DMS79 treated with DMSO at 0.1 percent for 48 hours (cell line): Measurements from ENCODE around the gene VASH1.

Source experiments
- DNase-seq: peaks from one replicate; lab custom pipeline; 2025; lab: John Stamatoyannopoulos, UW

Gene VASH1

DNA sequence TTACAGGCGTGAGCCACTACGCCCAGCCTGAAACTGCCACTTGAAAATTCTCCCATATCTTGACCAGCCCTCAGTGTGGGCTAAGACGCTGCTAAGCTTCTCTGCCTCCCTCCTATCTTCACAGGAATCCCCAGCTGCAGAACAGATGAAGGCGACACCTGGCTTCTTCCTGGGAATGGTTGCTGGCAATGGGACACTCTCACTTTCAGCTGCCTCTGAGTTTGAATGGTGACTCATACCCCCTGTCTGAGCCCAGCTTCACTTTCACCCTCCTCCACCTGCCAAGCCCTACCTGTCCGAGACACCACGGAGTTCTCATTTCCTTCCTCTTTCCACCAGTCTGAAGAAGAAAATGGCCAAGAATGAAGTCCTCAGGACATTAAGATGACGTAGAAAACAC is 18.3 kb upstream of the VASH1 start:
- no peak for DNase-seq

GRCh38 chr14:76752744-76753143 is 8.5 kb upstream of the VASH1 start:
- no peak for DNase-seq

- no peak for DNase-seq
These were observed 7.6 kb upstream of the VASH1 start for GRCh38 chr14:76753541-76754198.

GRCh38 chr14:76754586-76754985 is 6.7 kb upstream of the VASH1 start:
- DNase-seq = no peak

DNA sequence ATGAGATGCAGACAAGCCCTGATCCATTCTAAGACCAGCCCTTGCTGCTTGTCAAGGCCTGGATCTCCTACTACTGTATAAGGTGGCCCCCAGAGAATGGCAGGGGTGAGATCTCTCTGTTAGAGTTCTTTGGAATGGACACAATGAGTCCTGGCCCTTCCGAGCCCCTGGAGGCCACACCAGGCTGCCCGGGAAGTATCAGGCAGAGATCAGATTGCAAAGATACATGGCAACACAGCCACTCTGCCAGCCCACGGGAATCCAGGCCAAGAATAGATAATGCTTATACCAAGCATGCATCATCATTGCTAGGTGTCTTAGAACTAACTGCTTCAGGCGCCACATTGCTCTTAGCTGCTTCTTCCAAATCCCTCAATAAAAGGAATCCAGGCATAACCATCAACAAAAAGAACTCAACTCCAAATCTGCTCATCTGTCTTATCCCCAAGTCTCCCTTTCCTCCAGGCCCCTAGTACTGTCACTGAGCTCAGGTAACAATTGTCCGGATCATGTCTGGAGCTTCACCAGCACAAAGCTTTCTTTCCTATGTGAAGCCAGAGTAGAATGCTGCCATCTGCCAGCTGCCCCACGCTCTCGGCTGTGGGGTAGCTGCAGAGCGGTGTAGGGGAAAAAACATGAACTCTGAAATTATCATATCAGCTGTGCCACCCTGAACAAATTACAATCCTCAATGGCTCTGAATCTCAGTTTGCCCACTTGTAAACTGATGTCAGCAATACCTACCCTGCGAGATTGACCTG is 5.5 kb upstream of the VASH1 start:
- DNase-seq = no peak

DNA sequence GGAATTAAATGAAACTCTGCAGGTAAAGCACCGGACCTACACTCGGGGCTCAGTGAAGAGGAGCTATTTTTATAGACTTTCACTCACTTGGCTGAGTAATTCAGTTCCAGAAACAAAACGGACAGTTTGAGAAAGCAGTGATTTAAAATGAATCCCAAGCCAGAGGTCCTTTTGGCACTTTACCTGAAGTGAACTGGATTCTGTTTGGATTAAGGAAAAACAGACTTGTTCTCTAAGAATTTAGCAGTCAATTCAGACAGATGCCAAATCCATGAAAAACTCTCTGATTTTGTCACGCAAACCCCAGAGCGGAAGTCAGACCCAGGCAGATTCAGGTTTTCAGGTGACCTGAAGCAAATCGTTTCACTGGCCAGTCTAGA is 4.9 kb upstream of the VASH1 start:
- DNase-seq = no peak

DNA sequence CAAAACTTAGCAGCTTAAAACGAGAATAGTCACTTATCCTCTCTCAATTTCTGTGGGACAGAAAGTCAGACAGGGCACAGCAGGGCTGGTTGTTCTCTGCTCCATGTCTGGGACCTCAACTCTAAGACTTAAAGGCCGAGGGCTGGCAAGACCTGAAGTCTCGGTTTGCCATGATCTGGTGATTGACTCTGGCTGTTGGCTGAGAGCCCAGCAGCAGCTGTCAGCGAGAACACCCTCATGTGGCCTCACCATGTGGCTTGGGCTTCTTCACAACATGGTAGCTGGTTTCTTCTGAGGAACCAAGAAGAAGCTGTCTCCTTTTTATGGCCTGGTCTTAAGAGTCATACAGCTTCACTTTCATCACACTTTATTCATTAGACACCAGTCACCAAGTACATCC is 1.7 kb upstream of the VASH1 start:
- DNase-seq = no peak

GRCh38 chr14:76760331-76761135 is 735 bp upstream of the VASH1 start:
- DNase-seq = no peak

DNA sequence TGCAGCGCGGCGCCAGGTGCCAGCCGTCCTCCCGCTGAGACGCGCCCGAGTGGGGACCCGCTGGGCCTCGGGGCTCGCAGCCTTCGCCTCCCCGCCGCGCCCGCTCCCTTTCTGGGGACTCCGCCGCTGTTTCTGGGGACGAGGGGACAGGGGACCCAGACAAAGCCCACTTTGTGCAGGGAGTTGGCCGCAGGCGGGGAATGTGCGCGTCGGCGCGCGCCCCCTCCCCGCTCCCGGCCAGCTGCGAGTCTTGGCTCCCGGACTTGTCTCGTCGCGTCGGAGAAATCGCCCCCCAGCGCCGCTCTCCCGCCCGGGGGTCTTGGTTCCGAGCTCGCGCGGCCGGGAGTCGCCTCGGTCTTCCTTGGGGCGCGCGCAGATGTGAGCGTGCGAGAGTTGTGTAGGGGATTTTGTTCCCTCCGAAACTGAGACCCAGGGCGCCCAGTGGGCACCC is 717 bp downstream of the VASH1 start:
- peak; percentile 56 for DNase-seq

DNA sequence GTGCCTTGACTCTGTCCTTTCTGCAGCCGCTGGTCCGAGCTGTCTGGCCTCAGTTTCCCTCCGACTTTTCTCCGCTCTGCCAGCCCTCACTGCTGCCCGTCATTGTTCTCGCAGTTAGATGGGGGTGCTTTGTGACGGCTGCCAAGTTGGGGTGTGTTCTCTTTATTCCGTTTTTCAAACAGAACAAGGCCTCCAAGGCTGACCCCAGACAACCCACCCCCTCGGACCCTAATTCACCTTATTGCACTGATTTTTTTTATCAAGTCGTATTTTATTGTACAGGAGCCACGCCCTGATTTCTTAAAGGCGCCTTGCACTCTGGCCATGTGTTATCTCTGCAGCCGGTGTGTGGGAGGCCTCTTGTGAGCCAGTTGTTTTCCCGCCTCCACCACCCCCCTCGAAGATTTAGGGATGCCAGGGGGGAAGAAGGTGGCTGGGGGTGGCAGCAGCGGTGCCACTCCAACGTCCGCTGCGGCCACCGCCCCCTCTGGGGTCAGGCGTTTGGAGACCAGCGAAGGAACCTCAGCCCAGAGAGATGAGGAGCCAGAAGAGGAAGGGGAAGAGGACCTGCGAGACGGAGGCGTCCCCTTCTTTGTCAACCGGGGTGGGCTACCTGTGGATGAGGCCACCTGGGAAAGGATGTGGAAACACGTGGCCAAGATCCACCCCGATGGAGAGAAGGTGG is 1.3 kb downstream of the VASH1 start:
- DNase-seq = peak; percentile 50

GRCh38 chr14:76763096-76764041 is 2.1 kb downstream of the VASH1 start:
- DNase-seq = no peak

DNA sequence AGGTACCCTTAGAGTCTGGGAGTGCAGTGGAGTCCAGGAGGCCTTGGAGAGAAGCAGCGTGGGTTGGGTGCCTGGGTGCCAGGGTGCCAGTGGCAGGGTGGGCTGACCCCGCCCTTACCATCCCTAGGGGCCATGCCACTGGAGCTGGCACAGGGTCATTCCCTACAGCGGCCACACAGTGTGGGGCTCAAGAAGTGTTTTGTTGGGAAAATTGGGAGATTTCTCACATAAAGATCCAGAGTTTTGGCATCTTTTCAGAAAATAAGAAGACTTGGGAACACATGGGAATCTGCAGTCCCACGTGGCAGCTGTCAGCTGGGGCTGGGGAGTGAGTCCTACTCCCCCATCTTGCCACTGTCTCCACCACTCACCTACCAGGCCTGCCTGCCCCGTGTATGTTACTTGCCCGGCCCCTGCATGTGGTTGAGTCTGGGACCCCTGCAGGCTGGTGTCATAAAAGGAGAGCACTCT is 4.2 kb downstream of the VASH1 start:
- no peak for DNase-seq

- DNase-seq = peak; percentile 27
These were observed 6.7 kb downstream of the VASH1 start for GRCh38 chr14:76767681-76768656.

GRCh38 chr14:76768671-76769500 is 7.6 kb downstream of the VASH1 start:
- DNase-seq = no peak

- DNase-seq = no peak
These were observed 8.5 kb downstream of the VASH1 start for GRCh38 chr14:76769636-76770292.

- DNase-seq = peak; percentile 34
These were observed 9.5 kb downstream of the VASH1 start for GRCh38 chr14:76770521-76771436.

GRCh38 chr14:76771437-76771980 is 10.2 kb downstream of the VASH1 start:
- DNase-seq = no peak
